Sigmoid colon (tissue), 7 donors: Measurements from ENCODE around the gene LMF2. TPM values are rescaled to one million over a fixed set of nuclear protein-coding genes. Genes with fewer than 3 reads are reported as not detected.
A peak's percentile ranks its signal among the peaks of the same experiment; 100 is the strongest.

Source experiments
- DNase-seq: peaks from one replicate; pipeline ENCODE4 v3.0.0-alpha.2; 2019
- H3K27ac ChIP-seq, 4 donors: fragments of 200-600 bp; sonication (generic); one replicate each; pipeline ENCODE4 v1.5.1; 2016 to 2019; ENCODE audit warnings: mild to moderate bottlenecking in 1 of 4
- H3K27me3 ChIP-seq, 3 donors: fragments of 200-600 bp; sonication (generic); one replicate each; pipeline ENCODE4 v1.5.1; 2019; ENCODE audit warnings: mild to moderate bottlenecking in 1 of 3
- H3K36me3 ChIP-seq, 4 donors: fragments of 200-600 bp; sonication (generic); one replicate each; pipeline ENCODE4 v1.5.1; 2016 to 2019
- H3K4me1 ChIP-seq, 4 donors: fragments of 200-600 bp; sonication (generic); one replicate each; pipeline ENCODE4 v1.5.1; 2017 to 2019
- H3K4me3 ChIP-seq, 4 donors: fragments of 200-600 bp; sonication (generic); one replicate each; pipeline ENCODE4 v1.5.1; 2017 to 2019; ENCODE audit warnings: mild to moderate bottlenecking in 2 of 4, moderate library complexity in 1 of 4
- H3K9me3 ChIP-seq, 4 donors: fragments of 200-600 bp in 3 of 4; sonication (generic) in 3 of 4; one replicate each; pipeline versions ENCODE4 v1.5.1 to v1.6.1; 2013 to 2019
- CTCF ChIP-seq, 4 experiments: fragments of 450-650 bp in 3 of 4; fragments of 200-600 bp in 1 of 4; IDR thresholded peaks; one replicate each; pipeline ENCODE4 v1.5.1; 2016 to 2019; ENCODE audit warnings: antibody characterized with exemption in 4 of 4, mild to moderate bottlenecking in 3 of 4, moderate library complexity in 2 of 4
- EP300 ChIP-seq, 4 donors: sonication (generic); formaldehyde crosslinking; IDR thresholded peaks; one replicate each; pipeline ENCODE4 v1.6.1; 2017; ENCODE audit warnings: antibody characterized with exemption in 4 of 4
- POLR2A ChIP-seq, 2 donors: fragments of 450-650 bp; IDR thresholded peaks; one replicate each; pipeline ENCODE4 v1.6.1; 2016; ENCODE audit warnings: antibody characterized with exemption in 2 of 2, mild to moderate bottlenecking in 2 of 2, moderate library complexity in 2 of 2
- POLR2AphosphoS5 ChIP-seq, 4 donors: sonication (generic); formaldehyde crosslinking; IDR thresholded peaks; one replicate each; pipeline ENCODE4 v1.6.1; 2017; ENCODE audit warnings: antibody characterized with exemption in 4 of 4
- WGBS, 2 donors: extraction: QIAGEN DNeasy Blood & Tissue Kit; methylation state at CpG; one replicate each; pipeline ENCODE4 v1.1.7; 2013; 5-methylcytosine and 5-hydroxymethylcytosine counted together
- intact Hi-C: fragments of 100-400 bp; cut with DNase I; formaldehyde crosslinking; loops from one replicate; pipeline ENCODE4 v1.15.1; 2023
- polyA plus RNA-seq, 3 donors: library from polyadenylated mRNA; stranded (reverse); fragments of 200-250 nt; gene quantifications; one replicate each; pipeline ENCODE4 v1.2.3, GENCODE V29; 2013
- total RNA-seq, 4 donors: library from RNA; depleted of rRNA; stranded (reverse); fragments of >200 nt; gene quantifications; one replicate each; pipeline ENCODE4 v1.1.0, GENCODE V29; 2016
- donor health status: healthy with polysubstance abuse.
- donor health status: Bipolar disorder and iron deficiency.
- donor health status: healthy.

The LMF2 gene
- total and polyA plus RNA-seq, 7 donors: 7.2 to 61.1 (median 41.4) TPM

- H3K4me1 ChIP-seq: peaks cover 0 to 50% (median 48%) of the 10 kb centered on the region in 4 donors
- intact Hi-C loops: loop anchor here (1.0 to 2.0 kb wide), 2 partner anchors 32 to 50 kb away; partner anchors contain the start of genes LMF2 and SCO2
- H3K4me3 ChIP-seq: peak within 1 kb of the TSS; percentile 62 to 99 (median 90)
- TF ChIP-seq CTCF (IDR thresholded peaks at IDR 0.05) (no peak), POLR2A (IDR thresholded peaks at IDR 0.05) (no peak), EP300 (IDR thresholded peaks at IDR 0.05) (no peak), POLR2AphosphoS5 (IDR thresholded peaks at IDR 0.05) (peak; percentile 26 to 68 (median 46))
- 2% methylated on average over 97 of the region's 97 CpGs for WGBS, 2 donors
- no peaks in the 10 kb centered on the region for H3K36me3 ChIP-seq
- peaks cover 0 to 15% (median 5%) of the 10 kb centered on the region in 3 donors for H3K27me3 ChIP-seq
- DNase-seq: peak; percentile 95
- no peaks in the 10 kb centered on the region for H3K9me3 ChIP-seq
- peak within 1 kb of the TSS; percentile 82 to 91 (median 87) for H3K27ac ChIP-seq
These were observed 32.5 kb downstream of the LMF2 start, which contains the start of gene SBF1 for GRCh38 chr22:50474710-50475651. Gene SBF1, minus strand, starts transcription at chr22:50475035. Its CDS starts 195 bp downstream, at chr22:50474840.

- H3K9me3 ChIP-seq: no peaks in the 10 kb centered on the region
- intact Hi-C loops: loop anchor here (1.0 to 2.0 kb wide), 2 partner anchors 33 to 51 kb away; partner anchors contain the start of genes LMF2 and SCO2
- peak overlapping the region; percentile 82 to 91 (median 87) for H3K27ac ChIP-seq
- peak overlapping the region; percentile 62 to 99 (median 90) for H3K4me3 ChIP-seq
- WGBS, 2 donors: 3 to 7% methylated on average over 62 of the region's 62 CpGs
- no peaks in the 10 kb centered on the region for H3K36me3 ChIP-seq
- H3K4me1 ChIP-seq: peaks cover 0 to 60% (median 56%) of the 10 kb centered on the region in 4 donors
- peaks cover 0 to 6% (median 0%) of the 10 kb centered on the region in 3 donors for H3K27me3 ChIP-seq
- peak; percentile 65 for DNase-seq
- TF ChIP-seq CTCF (IDR thresholded peaks at IDR 0.05) (no peak), EP300 (IDR thresholded peaks at IDR 0.05) (no peak), POLR2AphosphoS5 (IDR thresholded peaks at IDR 0.05) (peak in 1 of 4 donors; percentile 28), POLR2A (IDR thresholded peaks at IDR 0.05) (no peak)
These were observed 33.4 kb downstream of the LMF2 start for GRCh38 chr22:50473855-50474671.

- WGBS, 2 donors: 70 to 74% methylated on average over 6 of the region's 6 CpGs
- TF ChIP-seq POLR2A (IDR thresholded peaks at IDR 0.05) (no peak), EP300 (IDR thresholded peaks at IDR 0.05) (no peak), POLR2AphosphoS5 (IDR thresholded peaks at IDR 0.05) (no peak), CTCF (IDR thresholded peaks at IDR 0.05) (no peak)
- H3K27ac ChIP-seq: no peak overlapping the region
- H3K27me3 ChIP-seq: no peaks in the 10 kb centered on the region
- peak overlapping the region in 2 of 4 donors; percentile 87 to 93 for H3K4me3 ChIP-seq
- no peak for DNase-seq
- H3K9me3 ChIP-seq: no peaks in the 10 kb centered on the region
- no peaks in the 10 kb centered on the region for H3K36me3 ChIP-seq
- intact Hi-C loops: no loop called here
- peaks cover 0 to 61% (median 59%) of the 10 kb centered on the region in 4 donors for H3K4me1 ChIP-seq
These were observed 34.4 kb downstream of the LMF2 start for GRCh38 chr22:50473088-50473487.

GRCh38 chr22:50471962-50472361 lies 35.5 kb downstream of the LMF2 start:
- Histone ChIP-seq H3K27ac (no peak overlapping the region), H3K27me3 (no peaks in the 10 kb centered on the region), H3K9me3 (no peaks in the 10 kb centered on the region), H3K4me3 (no peak overlapping the region), H3K4me1 (peaks cover 0 to 61% (median 59%) of the 10 kb centered on the region in 4 donors), H3K36me3 (peaks cover 6 to 10% (median 9%) of the 10 kb centered on the region in 4 donors)
- TF ChIP-seq POLR2A (IDR thresholded peaks at IDR 0.05) (no peak), CTCF (IDR thresholded peaks at IDR 0.05) (no peak), POLR2AphosphoS5 (IDR thresholded peaks at IDR 0.05) (no peak), EP300 (IDR thresholded peaks at IDR 0.05) (no peak)
- DNase-seq: no peak
- WGBS, 2 donors: 78 to 84% methylated on average over 5 of the region's 5 CpGs
- intact Hi-C loops: no loop called here
